Measurements from ENCODE around the gene MXD4.

Gene MXD4

DNA sequence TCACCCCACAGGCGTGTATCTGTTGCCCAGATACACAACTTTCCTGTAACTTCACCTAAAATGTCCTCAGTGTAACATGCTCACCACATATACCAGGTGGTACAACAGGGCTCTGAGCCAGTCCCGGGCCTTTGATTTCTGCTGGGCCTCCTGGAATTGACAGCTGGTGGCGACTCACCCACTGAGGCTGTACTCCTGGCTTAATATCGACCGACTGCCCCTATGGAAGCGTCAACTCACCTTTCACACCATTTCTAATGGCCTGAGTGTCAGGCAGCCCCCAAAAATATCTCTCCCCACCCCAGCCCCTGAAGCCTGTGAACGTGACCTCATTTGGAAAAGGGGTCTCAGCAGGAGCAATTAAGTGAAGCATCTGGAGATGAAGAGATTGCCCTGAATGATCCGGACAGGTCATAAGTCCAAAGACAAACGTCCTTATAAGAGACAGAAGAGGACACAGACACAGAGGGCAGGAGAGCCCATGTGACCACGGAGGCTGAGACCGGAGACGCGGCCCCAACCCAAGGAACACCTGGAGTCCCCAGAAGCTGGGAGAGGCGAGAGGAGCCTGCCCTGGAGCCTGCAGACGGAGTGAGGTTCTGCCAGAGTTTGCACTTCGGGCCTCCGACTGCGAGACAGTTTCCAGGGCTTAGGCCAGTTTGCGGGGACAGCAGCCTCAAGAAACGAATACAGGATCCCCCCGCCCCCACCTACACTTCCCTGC lies 12.6 kb upstream of the MXD4 start:
- no peak for DNase-seq

DNA sequence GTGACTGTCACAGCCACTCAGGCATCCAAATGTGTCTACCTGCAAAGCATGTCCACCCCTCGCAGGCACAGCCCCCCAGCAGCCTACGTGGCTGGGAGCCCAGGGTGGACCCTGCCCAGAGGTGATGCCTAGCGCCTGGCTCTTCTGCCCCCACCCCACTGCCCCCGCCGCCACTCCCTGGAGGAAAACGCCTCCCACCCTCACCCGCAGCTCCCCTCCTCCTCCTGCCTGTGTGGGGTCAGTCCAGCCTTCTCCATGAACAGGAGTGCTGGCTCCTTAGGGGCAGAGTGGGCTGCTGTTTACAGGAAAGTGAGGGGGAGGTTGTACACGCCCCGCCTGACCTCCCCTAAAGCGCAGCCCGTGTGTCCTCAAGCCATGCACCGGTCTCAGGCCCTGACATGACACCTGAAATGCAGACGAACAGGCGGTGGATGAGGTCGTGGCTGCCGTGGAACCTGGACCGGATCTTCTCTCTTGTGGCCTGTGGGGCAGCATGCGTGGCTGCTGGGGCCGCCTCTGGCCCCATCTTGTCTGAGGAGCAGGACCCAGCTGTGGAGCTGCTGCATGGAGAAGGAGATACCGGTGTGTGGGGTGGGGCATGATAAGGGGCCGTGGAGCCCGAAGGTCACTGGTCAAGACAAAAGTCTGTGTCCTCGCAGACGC lies 11.9 kb upstream of the MXD4 start:
- DNase-seq = no peak

DNA sequence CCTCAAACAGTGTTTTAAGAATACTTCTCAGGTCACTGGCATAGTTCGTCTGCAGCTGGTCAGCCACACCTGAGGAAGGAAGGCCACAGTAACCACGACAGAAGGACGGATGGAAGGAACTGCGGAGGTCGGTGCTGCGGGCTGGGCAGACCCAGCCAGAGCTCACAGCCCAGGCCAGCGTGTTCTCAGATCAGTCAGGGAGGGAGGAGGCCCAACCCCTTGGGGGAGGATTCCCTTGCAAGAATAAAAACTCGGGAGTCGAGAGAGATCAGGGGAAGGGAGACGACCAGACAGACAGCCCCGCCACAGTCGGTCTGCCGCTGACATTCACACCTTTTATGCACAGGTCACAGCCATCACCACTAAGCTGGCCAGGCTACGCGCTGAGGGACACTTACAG lies 11.3 kb upstream of the MXD4 start:
- DNase-seq = no peak

DNA sequence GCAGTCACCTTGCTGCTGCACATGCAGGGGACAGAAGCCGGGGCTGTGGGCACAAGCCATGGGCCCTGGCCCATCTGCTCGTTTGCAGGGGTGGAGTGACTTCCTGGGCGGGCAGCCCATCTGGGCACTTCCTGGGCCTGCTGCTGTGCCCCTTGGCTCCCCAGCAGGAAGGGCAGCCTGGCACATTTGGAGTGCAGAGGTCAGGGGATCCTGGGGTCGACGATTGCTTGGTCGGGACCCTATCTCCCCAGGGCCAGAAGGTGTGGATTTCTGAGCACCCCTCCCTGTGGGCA lies 10.9 kb upstream of the MXD4 start:
- no peak for DNase-seq

DNA sequence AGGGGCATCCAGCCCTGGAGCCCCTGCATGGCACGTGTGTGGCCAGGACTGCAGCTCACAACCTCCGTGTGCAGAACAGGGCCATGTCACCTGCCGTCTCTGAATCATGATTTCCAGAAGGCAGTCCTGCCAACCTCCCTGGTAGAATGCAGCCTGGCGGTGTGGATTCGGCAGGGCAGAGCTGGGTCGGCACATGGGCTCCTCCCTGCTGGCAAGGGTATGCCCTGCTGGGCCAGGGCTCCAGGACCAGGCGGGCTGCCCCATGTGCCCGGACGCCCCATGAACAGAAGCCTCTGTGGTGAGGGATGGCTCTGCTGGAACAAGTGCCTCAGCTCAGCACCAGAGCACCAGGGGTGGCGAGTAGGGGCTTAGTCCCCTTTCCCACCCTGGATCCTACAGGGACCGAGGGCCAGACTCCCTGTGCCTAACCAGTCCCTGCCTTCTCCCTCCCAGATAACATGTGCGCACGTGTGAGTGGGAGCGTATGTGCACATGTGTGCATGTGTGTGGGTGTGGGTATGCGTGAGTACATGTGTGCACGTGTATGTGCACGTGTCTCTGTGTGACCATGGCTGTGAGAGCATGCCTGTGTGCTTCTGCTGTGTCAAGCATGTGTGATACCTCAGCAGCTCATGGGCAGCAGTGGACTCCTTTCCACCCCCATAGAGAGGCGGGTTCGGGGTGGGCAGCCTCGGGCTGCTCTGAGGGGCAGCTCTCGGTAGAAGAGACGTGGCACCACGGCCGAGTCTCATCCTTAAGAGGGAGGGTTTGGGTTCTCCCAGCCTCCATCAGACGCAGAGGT lies 10.3 kb upstream of the MXD4 start:
- DNase-seq = no peak

DNA sequence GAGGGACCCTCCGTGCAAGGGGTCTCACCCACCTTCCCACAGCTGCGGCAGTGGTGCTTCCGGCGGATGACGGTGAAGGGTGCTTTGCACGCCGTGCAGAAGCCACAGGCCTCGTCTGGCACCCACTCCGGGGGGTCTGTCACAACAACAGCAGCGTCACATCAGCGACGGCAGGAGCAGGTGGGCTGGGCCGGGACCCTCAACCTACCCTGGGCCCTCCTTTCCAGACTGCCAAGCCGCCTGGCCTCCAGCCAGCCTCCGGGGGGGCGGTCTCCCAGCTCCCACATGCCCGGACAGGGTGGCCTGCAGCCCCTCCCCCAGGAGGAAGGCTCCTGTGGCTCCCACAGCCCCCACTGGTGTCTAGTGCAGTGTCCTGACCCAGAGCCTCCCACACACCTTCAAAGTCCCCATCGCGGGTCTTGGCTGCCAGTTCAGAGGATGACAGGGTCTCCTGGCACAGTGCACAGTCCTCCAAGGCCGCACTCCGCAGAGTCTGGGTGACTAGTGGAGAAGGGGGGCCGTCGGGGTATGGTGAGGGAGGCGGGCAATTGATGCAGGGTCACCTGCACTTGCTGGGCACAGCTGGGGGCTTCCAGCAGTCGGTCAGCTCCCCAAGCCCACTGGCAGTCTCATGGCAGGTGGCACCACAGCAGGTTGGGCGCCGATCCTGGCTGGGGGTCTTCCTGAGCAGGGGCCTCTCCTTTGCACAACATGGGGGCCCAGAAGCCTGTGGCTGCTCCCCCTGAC lies 9.5 kb upstream of the MXD4 start:
- DNase-seq = no peak

DNA sequence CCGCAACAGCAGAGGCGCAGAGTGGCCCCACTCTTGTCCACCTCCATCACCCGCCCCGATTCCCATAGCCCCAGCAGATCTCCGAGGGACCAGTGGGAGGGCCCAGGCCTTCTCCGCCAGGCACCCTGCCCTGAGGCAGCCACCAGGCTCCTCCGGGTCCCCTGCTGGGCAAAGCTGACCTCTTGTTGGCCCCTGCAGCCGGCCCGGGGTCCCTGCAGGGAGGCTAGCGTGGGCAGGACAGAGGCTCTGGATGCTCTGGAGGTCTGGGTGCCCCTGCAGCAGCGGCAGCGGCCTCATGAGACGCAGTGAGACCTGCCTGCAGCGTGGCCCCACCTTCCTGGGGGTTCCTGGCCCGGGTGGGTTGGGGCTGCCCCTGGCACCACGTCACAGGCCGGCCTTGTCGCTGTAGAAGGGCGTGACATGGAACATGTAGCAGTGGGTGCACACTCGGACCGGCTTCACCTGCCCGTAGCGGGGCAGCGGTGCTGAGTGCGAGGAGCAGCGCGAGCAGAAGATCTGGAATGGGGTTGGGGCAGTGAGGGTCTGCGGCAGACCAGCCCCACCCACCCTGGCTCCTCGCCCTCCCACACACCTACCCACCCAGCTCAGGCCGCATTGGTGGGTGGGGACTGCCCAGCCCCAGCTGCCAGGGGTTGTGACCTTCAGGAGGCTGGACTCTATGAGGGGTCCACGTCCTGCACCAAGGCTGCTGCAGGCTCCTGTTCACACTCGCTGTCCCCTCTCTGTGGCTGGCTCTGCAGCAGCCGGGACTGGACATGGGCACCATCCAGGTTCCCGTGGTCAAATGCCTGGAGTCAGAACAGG lies 8.6 kb upstream of the MXD4 start:
- no peak for DNase-seq

DNA sequence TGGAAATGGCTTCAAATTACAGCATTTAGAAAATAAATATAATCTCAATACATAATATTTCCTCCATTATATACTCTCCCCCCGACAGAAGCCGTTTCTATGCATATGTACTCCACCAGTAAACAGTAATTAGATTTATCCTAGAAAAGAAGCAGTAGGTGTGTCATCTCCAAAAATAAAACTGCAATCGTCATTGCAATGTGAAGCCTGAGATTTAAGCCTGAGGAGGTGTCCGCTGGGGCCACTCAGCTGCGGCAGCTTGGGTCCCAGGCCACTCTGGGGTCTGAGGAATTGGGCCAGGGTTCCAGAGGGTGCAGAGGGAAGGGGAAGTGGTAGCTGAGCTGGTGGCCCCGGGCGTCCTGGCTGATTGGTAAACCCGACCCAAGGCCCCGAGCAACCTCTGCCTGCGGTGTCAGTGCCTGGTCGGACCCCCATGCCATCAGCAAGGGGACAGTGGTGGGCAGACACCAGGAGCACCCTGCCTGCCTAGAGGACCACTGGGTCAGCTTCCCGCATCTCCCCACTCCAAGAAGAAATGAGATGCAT lies 7.8 kb upstream of the MXD4 start:
- no peak for DNase-seq

DNA sequence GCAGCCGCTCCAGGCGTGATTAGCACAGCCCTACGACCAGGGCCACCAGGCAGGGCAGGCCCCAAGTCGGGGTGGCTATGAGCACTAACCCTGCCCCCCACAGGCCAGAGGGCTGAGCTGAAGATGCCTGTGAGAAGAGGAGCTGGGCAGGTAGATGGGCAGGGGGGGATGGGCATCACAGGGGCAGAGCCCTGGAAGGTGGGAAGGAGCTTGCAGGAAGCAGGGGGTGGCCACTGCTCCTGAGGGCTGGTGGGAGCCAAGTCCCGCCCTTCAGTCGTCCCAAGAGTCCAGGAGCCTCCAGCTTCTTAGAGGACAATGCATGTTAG lies 7.3 kb upstream of the MXD4 start:
- DNase-seq = no peak

DNA sequence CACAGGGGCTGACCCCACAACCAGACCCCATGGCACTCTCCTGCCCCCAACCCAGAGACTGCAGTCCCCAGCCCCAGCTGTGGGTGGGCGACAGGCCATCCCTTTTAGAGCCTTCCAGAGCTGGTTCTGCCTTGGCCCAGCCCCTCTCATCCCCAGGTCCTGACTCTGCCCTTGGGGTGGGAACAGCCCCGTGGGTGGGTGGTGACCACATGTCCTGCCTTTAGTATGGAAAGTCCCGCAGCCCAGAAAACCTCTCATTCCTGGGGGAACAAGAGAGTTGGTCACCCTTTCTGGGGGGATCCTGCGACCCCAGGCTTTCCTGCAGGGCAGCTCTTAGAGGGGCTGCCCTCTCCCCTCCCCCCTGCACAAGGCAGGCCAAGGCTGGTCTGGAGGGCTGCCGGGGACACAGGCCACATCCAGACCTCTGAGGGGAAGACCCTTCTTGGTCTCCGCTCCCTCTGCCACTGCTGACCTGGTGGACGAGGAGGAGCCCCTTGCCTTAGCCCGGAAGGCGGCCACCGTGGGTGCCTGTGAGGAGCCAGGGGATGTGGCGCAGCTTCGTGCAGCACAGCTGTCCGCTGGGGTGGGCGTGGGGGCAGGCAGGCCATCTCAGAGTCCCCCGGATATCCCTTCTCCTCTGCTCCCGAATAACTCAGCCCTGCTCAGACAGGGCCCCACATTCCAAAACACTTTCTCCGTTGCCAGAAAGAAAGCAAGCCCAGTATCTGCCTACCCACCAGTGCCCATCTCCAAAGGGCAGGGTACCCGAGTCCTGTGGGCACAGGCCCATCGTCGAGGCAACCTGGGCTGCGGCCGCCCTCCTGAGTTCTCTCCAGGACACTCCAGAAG lies 6.7 kb upstream of the MXD4 start:
- DNase-seq = no peak

DNA sequence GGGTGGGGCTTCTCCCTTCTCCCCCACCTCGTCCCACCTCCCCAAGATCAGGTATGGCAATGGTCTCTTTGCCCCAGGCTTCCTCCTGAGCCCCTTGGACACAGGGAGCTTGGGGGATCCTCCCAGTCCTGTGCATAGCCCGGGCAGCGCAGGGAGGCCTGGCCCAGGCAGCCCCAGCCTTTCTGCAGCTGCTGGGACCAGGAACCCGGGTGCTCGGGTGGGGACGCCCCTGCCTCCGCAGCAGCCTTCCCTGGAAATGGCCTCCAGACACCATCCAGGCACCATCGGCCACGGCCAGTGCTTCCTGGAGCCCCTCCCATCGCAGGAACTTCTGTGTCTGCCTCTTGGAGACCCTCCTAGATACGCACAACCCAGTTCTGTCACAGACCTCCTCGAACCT lies 5.9 kb upstream of the MXD4 start:
- no peak for DNase-seq

DNA sequence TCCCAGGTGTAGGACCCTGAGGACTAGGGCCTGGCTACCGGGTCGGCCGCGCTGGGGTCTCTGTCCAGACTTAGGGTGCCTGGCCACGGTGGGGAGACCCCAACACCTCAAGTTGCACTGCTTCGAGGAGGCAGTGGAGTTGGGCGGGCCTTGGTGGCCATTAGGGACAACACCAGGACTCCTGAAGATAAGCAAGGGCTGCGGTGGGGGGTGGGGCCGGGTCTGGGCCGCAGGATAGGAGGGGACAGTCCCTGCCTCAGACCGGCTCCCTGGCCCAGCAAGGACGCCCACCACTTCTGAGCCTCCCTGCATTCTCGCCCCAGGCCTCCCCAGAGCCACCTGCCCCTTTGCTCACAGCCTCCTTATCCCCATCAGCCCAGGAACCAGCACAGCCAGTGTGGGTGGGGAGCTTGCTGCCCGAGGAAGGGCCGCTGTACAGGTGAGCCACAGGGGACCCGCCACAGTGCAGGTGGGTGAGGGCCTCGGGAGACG lies 5.5 kb upstream of the MXD4 start:
- DNase-seq = peak; percentile 54

DNA sequence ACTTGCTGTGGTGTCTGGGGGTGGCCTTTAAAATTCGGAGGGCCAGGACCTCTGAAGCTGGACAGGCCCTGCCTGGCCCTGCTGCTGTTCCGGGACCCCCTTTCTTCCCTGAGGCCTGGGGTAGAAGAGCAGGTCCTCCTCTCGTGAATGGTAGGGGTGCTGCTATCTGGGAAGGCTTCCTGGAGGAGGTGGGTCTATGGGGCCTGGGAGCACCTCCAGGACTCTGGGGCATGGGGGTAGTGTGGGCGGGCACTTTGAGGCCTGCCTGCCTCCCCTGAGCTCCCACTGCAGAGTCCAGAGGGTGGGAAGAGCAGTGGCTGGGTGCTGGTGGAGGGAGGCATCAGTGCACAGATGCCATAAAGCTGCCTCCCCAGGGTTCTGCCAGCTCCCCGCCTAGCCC lies 4.9 kb upstream of the MXD4 start:
- DNase-seq = no peak

DNA sequence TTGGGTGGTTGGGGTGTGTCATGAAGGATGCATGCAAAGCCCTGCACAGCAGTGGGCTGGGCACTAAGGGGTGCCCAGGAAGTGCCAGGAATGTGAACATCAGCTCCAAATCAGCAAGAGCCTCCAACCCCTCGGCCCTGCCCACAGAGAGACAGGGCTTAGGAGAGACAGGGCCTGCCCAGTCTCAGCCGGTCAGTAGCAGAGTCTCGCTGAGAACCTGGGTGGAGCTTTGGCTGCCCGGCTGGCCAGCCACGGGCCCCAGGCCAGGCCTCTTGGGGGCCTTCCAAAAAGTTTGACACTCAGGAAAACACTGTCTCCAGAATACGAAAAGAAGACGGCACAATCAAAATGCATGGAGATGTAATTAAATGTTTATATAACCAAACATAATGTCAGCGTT lies 4.3 kb upstream of the MXD4 start:
- DNase-seq = no peak

DNA sequence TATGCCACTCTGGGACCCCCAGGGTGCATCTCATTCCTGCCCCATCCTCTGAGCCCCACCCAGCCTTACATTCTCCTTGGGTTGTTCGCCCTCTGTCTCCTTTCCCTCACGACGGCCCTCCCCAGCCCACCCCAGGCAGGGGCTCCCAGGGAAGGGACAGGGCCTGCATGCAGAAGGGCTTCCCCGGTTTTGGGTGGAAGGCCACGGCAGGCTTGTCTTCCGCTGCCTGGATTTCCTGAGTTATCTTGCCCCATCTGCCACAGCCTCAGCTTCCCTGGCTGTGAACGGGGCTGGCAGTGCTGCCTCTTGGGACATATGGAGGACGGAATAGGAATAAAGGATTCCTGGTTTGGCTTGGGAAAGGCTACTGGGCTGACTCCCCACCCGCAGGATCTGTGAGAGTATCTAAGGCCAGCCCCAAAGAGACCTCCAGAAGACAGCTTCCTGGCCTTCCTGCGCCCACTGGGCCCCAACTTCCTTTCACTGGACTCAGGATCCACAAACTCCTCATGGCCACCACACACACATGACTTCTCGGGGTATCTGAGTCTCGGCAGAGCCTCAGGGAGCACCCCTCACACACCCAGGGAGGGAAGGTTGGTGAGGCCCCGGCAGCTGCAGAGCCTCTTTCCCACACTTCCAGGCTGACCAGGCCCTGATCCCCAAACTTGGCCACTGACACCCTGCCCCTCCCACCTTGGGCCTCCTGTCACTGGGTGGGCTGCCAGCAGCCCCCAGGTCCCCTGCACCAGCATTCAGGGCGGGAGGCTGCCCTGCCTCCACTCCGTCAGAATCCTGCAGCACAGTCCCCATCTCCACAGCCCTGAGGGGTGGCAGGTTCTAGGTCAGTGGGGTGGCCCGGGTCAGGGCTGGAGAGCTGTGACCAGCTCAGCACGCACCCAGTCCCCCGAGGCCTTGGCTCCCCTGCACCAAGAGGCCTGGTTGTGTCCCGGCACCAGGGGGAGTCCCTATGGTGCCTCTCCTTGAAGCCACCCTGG lies 3.5 kb upstream of the MXD4 start:
- DNase-seq = no peak

DNA sequence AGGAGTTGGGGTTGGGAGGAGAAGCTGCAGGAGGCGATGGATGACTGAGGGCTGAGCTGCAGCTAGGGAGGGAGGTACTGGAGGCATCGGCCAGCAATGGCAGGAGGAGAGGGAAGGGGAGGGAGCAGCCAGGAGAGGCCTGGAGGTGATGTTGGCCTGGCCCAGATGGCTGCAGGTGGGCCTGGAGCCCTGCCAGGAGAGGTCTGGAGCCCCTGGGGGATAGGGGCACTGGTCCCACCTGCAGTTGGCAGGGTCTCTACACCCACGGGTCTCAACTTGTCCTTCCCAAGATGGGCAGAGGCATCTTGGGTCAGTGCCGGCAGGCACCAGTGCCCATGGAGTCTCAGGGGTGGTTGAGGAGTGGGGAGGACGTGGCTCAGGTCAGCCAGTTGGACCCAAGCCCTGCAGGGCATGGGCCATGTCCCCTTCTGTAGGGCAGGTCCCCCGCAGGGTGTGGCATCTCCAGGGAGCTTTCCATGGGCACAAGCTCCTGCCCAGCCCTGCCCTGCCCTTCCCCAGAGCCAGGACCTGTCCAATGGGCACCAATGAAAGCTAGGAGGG lies 2.7 kb upstream of the MXD4 start:
- DNase-seq = no peak

DNA sequence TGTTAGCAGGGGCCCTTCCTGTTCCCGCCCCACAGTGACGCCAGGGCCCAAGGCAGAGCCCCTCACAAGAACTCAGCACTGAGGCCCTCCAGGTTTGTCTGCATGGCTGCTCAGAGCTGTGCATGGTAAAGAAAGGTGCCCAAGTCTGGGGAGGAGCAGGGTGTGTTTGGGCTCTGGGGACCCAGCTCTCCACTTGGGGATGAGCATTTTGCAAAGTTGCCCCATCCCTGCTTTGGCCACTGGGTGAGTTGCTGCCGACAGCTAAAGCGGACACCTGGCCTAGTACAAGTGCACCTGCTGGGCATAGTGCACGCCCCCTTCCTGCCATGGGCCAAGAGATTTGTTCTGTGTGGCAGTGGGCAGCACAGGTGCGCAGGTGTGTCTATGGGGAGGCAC lies 2.0 kb upstream of the MXD4 start:
- DNase-seq = no peak

DNA sequence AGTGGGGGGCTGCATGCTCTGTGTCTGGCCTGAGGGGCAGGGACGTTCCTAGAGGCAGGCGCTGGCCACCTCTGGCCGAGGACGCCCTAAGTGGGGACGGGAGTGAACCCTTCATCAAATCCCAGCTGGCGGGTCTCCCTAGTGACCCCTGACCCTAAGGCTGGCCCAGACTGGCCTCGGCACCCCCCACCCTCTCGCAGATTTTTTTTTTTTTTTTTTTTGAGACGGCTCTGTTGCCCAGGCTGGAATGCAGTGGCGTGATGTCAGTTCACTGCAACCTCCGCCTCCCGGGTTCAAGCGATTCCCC lies 988 bp upstream of the MXD4 start:
- DNase-seq = no peak

DNA sequence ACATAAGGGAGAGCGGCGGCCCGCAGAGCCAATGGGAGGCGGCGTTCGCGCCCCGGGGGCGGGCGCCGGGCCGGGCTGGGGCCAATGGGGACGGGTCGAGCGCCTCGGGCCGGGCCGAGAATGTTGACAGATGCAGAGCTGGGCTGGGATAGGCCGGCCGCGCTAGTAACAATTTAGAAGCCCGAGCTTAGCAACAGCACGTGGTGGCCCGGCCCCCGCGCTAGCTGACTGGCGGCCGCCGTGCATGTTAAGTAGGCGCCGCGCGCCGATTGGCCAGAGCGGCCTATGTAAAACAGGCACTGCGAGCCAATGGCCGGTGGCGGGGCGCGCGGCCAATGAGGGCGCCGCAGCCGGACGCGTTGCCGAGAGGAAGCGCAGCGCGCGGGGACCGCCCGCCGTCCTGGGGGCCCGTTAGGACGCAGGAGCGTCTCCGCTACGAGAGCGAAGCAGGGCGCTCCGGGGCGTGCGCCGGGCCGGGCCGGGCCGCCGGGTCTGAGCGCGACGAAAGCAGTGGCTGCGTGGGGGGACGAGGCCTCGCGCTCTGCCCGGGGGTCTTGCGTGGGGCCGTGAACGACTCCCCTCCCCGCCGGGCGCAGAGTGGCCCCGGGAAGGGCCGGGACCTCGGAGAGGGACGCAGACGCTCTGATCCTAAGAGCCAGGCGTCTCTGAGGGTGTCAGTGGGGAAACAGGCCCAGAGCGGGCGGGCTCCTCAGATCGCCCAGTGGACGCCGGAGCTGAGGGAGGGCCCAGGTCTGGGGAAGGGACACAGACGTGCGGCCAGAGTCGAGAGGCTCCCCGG lies 435 bp upstream of the MXD4 start:
- DNase-seq = peak; percentile 98

All from hematopoietic multipotent progenitor cell treated with erythropoietin and hydrocortisone succinate and interleukin-3 and kit ligand, for 8 days (in vitro differentiated cells).